ENCODE measurements around the gene PEX14. TPM values are rescaled to one million over a fixed set of nuclear protein-coding genes. Genes with fewer than 3 reads are reported as not detected.
A peak's percentile ranks its signal among the peaks of the same experiment; 100 is the strongest.

Gene PEX14
- total and polyA plus RNA-seq, 5 experiments from 2014 or later: 3.3 to 23.7 (median 5.5) TPM

DNA sequence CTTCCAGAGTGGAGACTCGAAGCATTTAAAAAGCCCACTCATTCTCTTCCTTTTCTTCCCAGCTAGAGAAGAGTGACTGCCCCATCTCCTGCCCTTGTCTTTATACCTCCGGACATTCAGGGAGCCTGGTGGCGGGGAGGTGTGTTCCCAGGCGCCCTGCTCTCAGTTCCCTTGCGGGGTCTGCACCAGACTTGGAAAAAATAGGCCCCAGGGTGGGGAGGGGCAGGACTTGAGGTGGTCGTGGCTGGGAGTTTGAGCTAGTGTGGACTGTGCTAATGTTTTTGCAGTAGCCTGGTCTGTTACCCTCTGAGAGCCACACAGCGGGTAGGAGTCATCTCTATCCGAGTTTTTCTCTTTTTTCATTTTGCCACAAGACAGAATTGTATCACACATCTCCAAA lies 139.1 kb downstream of the PEX14 start:
- POLR2A ChIA-PET: no interaction called here
- Mint-ChIP-seq H3K27me3 (no peaks in the 10 kb centered on the region), H3K9me3 (no peaks in the 10 kb centered on the region), H3K36me3 (peaks cover 0 to 25% (median 7%) of the 10 kb centered on the region in 3 donors), H3K4me1 (peaks cover 0 to 2% (median under 1%) of the 10 kb centered on the region in 4 donors), H3K4me3 (no peak overlapping the region), H3K27ac (peak overlapping the region in 1 of 10 donors; percentile 46)
- ATAC-seq (no peak), DNase-seq (no peak)

DNA sequence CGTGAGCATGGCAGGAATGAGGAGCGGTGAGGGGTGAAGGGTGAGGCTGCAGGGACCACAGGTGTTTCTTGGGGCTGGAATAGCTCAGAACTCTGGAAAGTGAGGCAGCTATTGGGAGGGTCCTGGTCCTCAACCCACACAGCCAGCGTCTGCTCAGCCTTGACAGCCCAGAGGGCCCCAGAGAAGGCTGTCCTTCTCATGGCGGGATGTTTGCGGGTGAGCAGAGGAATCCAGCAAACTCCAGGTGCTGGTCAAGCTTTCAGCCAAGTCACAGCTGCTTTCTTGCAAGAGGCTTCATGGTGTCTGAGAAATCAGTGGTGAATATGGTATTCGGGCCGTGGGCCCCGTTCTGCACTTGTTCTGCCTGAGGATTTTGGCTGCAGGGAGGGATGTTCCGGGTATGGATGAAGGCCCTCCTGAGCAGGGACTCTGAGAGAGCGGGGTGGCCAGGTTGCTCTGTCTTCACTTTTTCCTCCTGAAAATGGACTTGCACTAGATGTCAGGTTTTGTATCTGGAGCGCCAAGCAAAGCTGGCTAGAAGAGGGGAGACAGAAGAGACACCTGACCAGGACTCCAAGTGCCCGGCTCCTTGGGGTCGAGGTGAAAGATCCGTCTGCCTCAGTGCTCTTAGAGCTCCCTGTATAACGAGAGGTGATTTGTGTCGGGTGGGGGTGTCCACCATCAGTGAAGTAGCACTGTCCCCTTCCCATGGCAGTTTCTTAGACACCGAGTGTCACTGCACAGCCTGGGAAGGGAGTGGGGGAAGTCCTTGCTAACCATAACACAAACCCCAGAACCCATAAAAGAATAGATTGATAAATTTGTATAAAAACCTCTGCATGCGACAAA lies 139.9 kb downstream of the PEX14 start:
- Mint-ChIP-seq H3K9me3 (no peaks in the 10 kb centered on the region), H3K27me3 (no peaks in the 10 kb centered on the region), H3K27ac (peak overlapping the region in 2 of 10 donors; percentile 15 to 29), H3K36me3 (peaks cover 0 to 23% (median 7%) of the 10 kb centered on the region in 3 donors), H3K4me3 (no peak overlapping the region), H3K4me1 (no peaks in the 10 kb centered on the region)
- POLR2A ChIA-PET: no interaction called here
- DNase-seq: no peak
- no peak for ATAC-seq

DNA sequence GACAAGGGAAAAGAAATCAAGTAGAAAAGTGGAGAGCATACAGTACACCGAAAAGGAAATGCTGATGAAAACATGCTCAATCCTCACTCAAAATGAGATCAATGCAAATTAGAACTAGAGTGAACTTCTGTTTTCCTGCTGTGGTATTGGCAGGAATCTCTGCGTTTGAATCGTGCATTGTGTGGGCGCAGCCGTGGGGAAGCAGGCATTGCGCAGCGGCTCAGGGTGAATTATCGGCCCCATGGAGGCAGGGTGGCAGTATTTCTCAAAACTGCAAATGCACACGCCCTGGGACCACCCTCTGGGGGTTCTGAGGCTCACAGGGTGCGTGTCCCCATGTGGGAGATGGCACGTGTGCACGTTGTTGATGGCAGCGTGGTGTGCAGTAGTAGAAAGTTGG lies 140.6 kb downstream of the PEX14 start:
- H3K27ac Mint-ChIP-seq: peak overlapping the region in 1 of 10 donors; percentile 44
- H3K4me1 Mint-ChIP-seq: no peaks in the 10 kb centered on the region
- H3K27me3 Mint-ChIP-seq: no peaks in the 10 kb centered on the region
- no peaks in the 10 kb centered on the region for H3K9me3 Mint-ChIP-seq
- POLR2A ChIA-PET: no interaction called here
- ATAC-seq (no peak), DNase-seq (no peak)
- H3K36me3 Mint-ChIP-seq: peaks cover 0 to 25% (median 7%) of the 10 kb centered on the region in 3 donors
- peak overlapping the region in 1 of 10 donors; percentile 40 for H3K4me3 Mint-ChIP-seq

DNA sequence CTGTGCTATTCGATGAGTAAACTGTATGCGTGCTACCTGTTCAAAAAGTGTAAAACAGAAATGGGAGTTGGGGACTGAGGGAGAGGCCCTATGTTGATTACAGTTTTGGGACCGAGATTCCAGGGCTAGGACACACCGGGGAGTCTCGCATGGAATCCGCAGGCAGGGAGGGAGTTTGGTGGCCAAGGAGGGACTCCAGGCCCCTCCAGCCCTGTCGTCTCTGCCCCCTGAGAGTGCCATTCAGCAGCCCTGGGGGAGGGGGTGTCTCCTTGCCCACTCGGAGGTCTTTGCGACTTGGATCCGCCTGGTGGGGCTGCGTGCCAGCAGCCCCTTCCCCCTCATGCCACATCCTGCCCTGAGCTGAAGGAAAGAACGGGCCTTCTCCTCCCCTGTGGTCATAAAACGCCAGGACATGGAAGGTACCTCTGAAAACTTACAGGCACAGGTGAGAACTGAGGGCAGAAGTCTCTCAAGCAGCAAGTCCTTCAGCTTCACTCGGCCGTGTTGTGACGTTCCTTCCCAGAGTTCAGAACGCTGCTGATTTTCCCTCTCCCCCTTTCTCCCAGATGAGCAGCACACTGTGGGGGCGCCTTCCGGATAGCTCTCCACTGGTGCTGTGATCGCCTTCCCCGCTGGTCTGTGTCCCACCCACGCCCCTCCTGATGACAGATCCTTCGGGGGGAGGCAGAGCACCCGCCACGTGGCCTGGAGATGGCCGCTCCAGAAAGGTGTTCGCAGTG lies 141.4 kb downstream of the PEX14 start:
- ATAC-seq (no peak), DNase-seq (no peak)
- Mint-ChIP-seq H3K36me3 (peaks cover 0 to 28% (median 7%) of the 10 kb centered on the region in 3 donors), H3K27me3 (no peaks in the 10 kb centered on the region), H3K9me3 (no peaks in the 10 kb centered on the region), H3K4me1 (no peaks in the 10 kb centered on the region), H3K27ac (peak overlapping the region in 1 of 10 donors; percentile 44), H3K4me3 (peak overlapping the region in 1 of 10 donors; percentile 40)
- POLR2A ChIA-PET: no interaction called here

DNA sequence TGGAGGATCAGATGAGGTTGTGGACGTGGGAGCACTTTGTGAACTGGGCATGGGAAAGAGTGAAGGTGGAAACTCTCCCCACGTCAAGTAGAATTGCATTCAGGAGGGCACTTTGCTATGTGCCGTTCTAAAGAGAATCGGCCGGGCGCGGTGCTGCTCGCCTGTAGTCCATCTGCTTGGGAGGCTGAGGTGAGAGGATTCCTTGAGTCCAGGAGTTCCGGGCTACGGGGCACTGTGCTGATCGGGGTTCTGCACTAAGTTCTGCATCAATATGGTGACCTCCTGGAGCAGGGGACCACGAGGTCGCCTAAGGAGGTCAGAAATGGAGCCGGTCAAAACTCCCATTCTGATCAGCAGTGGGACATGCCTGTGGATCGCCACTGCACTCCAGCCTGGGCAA lies 141.9 kb downstream of the PEX14 start:
- no peak overlapping the region for H3K4me3 Mint-ChIP-seq
- POLR2A ChIA-PET: no interaction called here

DNA sequence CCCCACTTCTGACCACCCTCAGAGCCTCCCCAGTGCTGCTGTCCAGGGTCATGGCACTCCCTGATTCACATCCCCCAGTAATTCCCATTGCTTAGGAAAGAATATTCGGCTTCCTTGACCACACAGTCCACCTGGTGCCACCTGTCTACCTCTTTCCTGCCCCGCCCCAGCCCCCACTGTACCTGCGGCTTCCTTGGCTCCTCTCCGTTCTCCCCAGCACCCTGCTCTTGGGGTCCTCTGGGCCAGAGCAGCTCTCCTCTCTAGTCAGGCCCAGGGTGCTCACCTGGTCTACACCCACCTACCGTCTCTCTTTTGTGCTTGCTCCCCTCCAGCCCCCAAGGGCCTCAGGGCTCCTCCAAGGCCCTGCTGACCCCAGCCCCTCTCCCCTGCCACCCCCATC lies 142.6 kb downstream of the PEX14 start:
- ATAC-seq (no peak), DNase-seq (no peak)
- Mint-ChIP-seq H3K9me3 (no peaks in the 10 kb centered on the region), H3K4me3 (no peak overlapping the region), H3K4me1 (no peaks in the 10 kb centered on the region), H3K36me3 (peaks cover 0 to 38% (median 9%) of the 10 kb centered on the region in 3 donors), H3K27me3 (no peaks in the 10 kb centered on the region), H3K27ac (peak overlapping the region in 1 of 10 donors; percentile 35)
- POLR2A ChIA-PET: no interaction called here

More for the DNA sequence above, 141.9 kb downstream of the PEX14 start:
- Mint-ChIP-seq H3K4me1 (no peaks in the 10 kb centered on the region), H3K27me3 (no peaks in the 10 kb centered on the region), H3K36me3 (peaks cover 0 to 33% (median 7%) of the 10 kb centered on the region in 3 donors), H3K27ac (no peak overlapping the region), H3K9me3 (no peaks in the 10 kb centered on the region)
- DNase-seq (no peak), ATAC-seq (no peak)

DNA sequence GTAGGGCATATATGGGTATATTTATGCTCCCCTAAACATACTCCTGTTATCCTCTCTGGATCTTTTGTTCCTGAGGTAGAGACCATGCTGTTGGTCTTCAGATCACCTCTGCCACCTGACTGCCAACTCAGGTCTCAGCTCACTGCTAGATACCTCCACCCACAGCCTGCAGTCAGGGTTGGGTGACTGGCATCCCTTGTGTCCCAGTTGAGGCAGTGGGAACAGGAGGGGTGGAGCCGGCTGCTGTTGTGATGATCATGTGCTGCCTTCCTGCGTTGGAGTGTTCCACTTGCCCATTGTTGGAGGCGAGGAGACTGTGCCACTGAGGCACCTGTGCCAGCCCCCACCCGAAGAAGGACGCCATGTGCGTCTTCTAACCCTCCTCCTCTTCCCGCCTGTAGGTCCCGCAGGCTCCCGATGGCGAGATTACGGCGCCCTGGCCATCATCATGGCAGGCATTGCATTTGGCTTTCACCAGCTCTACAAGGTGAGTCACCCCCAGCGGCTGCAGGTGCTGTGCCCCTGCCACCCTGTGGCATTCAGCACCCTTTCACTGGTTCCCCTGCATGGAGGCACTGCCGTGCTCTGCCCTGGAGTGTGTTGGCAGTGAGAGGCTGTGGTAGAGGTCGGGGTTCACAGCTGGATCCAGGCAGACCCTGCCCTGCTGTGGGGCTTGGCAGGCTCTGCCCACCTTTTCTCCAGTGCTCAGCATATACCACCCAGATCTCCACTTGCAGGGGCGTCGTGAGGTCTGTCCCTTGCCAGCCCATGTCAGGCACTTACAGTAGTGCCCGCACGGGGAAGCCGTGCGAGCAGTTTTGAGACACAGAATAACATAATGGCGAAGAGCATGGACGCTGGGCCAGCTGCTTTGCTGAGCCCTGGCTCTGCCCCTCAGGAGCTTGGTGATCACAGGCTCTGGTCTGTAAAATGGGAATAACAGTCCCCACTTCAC lies 143.5 kb downstream of the PEX14 start:
- H3K27ac Mint-ChIP-seq: no peak overlapping the region
- ATAC-seq (no peak), DNase-seq (no peak)
- H3K36me3 Mint-ChIP-seq: peaks cover 0 to 47% (median 15%) of the 10 kb centered on the region in 3 donors
- no peaks in the 10 kb centered on the region for H3K27me3 Mint-ChIP-seq
- no peaks in the 10 kb centered on the region for H3K4me1 Mint-ChIP-seq
- POLR2A ChIA-PET: no interaction called here
- no peaks in the 10 kb centered on the region for H3K9me3 Mint-ChIP-seq
- H3K4me3 Mint-ChIP-seq: no peak overlapping the region

DNA sequence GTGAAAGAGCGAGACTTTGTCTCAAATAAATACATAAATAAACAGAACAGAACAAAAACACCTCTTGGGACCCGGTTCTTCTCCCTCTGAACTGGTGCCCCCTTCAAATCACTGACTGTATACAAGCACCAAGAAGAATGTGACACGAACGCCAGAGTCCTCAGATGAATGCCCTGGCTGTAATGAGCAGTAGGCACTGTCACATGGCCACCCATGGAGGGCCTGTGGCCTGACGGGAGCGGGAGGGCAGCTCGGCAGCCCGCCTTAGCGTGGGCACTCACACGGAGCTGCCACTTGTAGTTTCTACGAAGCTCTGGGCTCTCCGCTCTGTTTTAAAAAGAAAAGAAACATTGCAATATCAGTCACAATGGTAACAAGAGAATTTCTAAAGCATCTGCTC lies 146.0 kb downstream of the PEX14 start:
- POLR2A ChIA-PET: no interaction called here
- H3K36me3 Mint-ChIP-seq: peaks cover 0 to 49% (median 13%) of the 10 kb centered on the region in 3 donors
- DNase-seq (no peak), ATAC-seq (no peak)
- no peaks in the 10 kb centered on the region for H3K27me3 Mint-ChIP-seq
- H3K4me1 Mint-ChIP-seq: no peaks in the 10 kb centered on the region
- H3K4me3 Mint-ChIP-seq: no peak overlapping the region
- no peaks in the 10 kb centered on the region for H3K9me3 Mint-ChIP-seq
- no peak overlapping the region for H3K27ac Mint-ChIP-seq

DNA sequence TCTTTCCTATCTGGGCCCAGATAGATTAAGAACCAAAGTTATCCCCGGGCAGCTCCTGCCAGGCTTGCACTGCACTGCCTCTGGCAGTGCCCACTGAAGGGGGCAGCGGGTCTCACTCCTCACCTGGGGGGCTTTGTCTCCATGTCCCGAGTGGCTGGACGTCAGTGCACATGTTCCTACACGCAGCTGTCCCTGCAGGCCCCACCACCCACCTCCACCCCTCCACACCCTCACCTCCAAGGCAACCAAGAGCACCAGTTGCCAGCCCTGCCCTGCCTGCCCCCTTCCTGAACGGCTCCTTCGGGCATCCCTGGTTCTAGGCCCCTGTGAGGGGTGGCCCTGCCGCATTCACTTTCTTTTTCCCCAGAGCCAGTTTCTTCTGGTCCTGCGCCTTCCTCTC lies 147.2 kb downstream of the PEX14 start:
- ATAC-seq: no peak
- no peak overlapping the region for H3K4me3 Mint-ChIP-seq
- H3K9me3 Mint-ChIP-seq: no peaks in the 10 kb centered on the region
- no peaks in the 10 kb centered on the region for H3K27me3 Mint-ChIP-seq
- DNase-seq: no peak
- peaks cover 0 to 51% (median 13%) of the 10 kb centered on the region in 3 donors for H3K36me3 Mint-ChIP-seq
- no peaks in the 10 kb centered on the region for H3K4me1 Mint-ChIP-seq
- POLR2A ChIA-PET: interaction anchor here (0.5 kb wide), 1 partner anchor 45 kb away, joined by 4 read pairs; no protein-coding TSS in a partner anchor
- H3K27ac Mint-ChIP-seq: peak overlapping the region in 1 of 10 donors; percentile 47

DNA sequence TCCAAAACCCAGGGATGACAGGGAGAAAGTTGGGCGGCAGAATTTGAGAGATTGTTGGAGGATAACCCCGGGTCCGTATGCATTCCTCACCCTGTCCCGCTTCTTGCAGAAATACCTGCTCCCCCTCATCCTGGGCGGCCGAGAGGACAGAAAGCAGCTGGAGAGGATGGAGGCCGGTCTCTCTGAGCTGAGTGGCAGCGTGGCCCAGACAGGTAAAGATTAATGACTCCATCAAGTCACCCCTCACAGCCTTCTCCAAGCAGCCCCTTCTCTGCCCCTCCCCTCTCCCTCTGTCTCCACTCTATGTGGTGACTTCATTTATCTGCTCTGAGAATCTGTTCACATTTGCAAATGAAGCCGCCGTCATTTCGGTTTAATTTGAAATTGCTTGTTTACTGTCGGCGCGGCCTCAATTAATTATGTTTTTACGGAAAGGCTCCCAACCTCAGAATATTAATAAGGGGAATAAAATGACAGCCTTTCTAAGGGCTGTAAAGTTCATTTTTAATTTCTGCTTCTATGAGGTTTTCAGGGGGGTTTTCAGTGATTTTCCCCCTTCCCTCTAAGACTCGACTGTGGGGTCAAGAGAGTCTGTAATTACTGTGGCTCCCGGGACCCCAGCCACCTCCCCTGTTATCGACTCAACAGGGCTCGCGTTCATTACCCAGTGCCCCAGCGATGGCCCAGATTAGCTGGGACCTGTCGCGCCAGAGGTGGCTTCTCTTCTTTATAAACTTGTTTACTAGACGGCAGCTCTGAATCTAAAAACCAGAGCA lies 148.3 kb downstream of the PEX14 start:
- no peak overlapping the region for H3K4me3 Mint-ChIP-seq
- H3K27me3 Mint-ChIP-seq: no peaks in the 10 kb centered on the region
- POLR2A ChIA-PET: interaction anchor here (0.5 kb wide), 1 partner anchor 124 kb away, joined by 3 read pairs; no protein-coding TSS in a partner anchor
- H3K27ac Mint-ChIP-seq: no peak overlapping the region
- H3K36me3 Mint-ChIP-seq: peaks cover 0 to 47% (median 13%) of the 10 kb centered on the region in 3 donors
- no peaks in the 10 kb centered on the region for H3K4me1 Mint-ChIP-seq
- H3K9me3 Mint-ChIP-seq: no peaks in the 10 kb centered on the region
- no peak for ATAC-seq
- DNase-seq: no peak

DNA sequence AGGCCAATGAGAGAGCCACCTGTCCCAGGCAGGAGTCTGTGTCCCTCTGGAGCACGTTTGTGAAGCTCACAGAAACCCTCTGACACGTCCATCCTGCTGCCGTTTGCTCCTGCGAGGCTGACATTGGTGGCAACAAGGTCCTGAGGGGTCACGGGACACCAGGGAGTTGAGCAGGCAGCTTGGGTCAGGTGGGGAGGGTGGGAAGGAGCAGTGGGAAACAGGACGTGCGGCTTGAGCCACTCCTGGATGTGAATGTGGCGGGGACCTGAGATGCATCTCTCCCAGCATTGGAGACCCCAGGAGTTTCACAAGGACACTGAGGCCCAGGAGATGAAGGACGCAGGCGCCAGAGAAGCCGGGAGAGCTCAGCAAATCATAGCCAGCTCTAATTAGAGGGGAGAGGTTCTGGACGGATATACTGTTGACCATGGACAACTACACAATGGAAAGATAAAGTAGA lies 149.0 kb downstream of the PEX14 start:
- Mint-ChIP-seq H3K27ac (peak overlapping the region in 1 of 10 donors; percentile 19), H3K4me1 (no peaks in the 10 kb centered on the region), H3K27me3 (no peaks in the 10 kb centered on the region), H3K9me3 (no peaks in the 10 kb centered on the region), H3K4me3 (no peak overlapping the region), H3K36me3 (peaks cover 0 to 52% (median 12%) of the 10 kb centered on the region in 3 donors)
- no peak for ATAC-seq
- no peak for DNase-seq
- POLR2A ChIA-PET: interaction anchor here (0.5 kb wide), 1 partner anchor 125 kb away, joined by 3 read pairs; no protein-coding TSS in a partner anchor
